Measurements from ENCODE around the gene OAF. TPM values are rescaled to one million over a fixed set of nuclear protein-coding genes. Genes with fewer than 3 reads are reported as not detected.

The OAF gene
- total RNA-seq, 2 donors from 2014 or later: 14.5 to 17.4 TPM

GRCh38 chr11:120208001-120208441 lies 2.8 kb upstream of the OAF start:
- Histone ChIP-seq H3K4me1 (replicated peaks) (peaks cover 3% of the 10 kb centered on the region), H3K4me3 (no peak overlapping the region), H3K27me3 (replicated peaks; ENCODE audit: insufficient read depth) (no peaks in the 10 kb centered on the region), H3K9me3 (no peaks in the 10 kb centered on the region), H3K27ac (no peak overlapping the region), H3K36me3 (no peaks in the 10 kb centered on the region)
- 43% methylated on average over 13 of the region's 13 CpGs for WGBS
- DNase-seq (ENCODE audit: low spot score): no peak
- intact Hi-C loops (cut with DNase I): no loop called here
- TF ChIP-seq CTCF (IDR thresholded peaks at IDR 0.05) (no peak), POLR2AphosphoS5 (IDR thresholded peaks at IDR 0.05) (no peak), POLR2A (IDR thresholded peaks at IDR 0.05) (no peak)

- no peak overlapping the region for H3K4me3 ChIP-seq
These were observed 2.1 kb upstream of the OAF start for GRCh38 chr11:120208777-120209176.

DNA sequence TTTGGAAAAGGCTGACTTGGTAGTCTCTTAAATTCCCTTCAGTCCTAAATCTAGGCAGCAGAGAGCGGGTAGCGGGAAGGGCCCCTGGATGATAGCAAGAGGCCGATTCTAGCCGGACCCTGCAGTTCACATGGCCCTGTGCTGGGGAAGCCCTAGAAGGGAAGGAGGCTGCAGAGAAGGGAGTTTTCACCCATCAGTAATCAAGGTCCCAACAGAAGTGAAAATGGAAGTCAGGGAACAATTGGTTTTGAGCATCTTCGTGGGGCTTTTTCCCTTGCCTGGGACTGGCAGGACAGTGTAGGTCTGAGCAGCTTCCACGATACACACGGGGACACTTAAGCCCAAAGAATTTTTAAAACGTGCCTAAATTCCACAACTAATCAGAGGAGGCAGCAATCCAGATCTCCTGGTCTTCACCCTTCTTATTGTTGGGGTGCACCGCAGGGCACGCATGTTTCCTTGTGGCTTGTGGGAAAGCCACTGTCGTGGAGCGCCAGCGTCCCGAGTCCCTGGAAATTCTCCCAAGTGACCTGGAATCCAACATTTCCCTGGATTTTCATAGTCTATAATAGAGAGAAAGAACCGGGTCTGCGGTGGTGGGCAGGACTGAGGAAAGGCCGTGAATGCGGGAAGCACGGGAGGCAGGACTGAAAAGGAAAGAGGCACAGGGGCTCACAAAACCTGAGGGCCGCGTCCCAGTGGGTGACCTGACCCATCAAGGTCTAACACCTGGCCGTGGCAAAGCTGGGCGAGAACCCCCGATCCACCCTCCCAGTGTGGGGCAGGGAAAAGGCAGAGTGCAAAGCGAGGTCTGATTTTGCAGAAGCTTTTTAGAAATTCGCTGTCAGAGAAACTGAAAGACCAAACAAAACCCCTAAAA lies 846 bp upstream of the OAF start:
- 14% methylated on average over 26 of the region's 26 CpGs for WGBS
- Histone ChIP-seq H3K4me3 (peak overlapping the region; percentile 58 to 62), H3K9me3 (no peaks in the 10 kb centered on the region), H3K4me1 (replicated peaks) (peaks cover 3% of the 10 kb centered on the region), H3K27me3 (replicated peaks; ENCODE audit: insufficient read depth) (no peaks in the 10 kb centered on the region), H3K27ac (peak overlapping the region; percentile 66 to 71), H3K36me3 (no peaks in the 10 kb centered on the region)
- TF ChIP-seq POLR2A (IDR thresholded peaks at IDR 0.05) (no peak), POLR2AphosphoS5 (IDR thresholded peaks at IDR 0.05) (no peak)
- intact Hi-C loops (cut with DNase I): no loop called here
- DNase-seq (ENCODE audit: low spot score): no peak

More at GRCh38 chr11:120208777-120209176, 2.1 kb upstream of the OAF start:
- no peak for DNase-seq (ENCODE audit: low spot score)
- Histone ChIP-seq H3K9me3 (no peaks in the 10 kb centered on the region), H3K27me3 (replicated peaks; ENCODE audit: insufficient read depth) (no peaks in the 10 kb centered on the region), H3K4me1 (replicated peaks) (peaks cover 3% of the 10 kb centered on the region), H3K27ac (no peak overlapping the region), H3K36me3 (no peaks in the 10 kb centered on the region)
- WGBS: 68% methylated on average over 6 of the region's 6 CpGs
- intact Hi-C loops (cut with DNase I): no loop called here
- TF ChIP-seq POLR2A (IDR thresholded peaks at IDR 0.05) (no peak), POLR2AphosphoS5 (IDR thresholded peaks at IDR 0.05) (no peak), CTCF (IDR thresholded peaks at IDR 0.05) (no peak)

GRCh38 chr11:120211522-120212258 lies 858 bp downstream of the OAF start:
- intact Hi-C loops (cut with DNase I): no loop called here
- Histone ChIP-seq H3K36me3 (no peaks in the 10 kb centered on the region), H3K9me3 (no peaks in the 10 kb centered on the region), H3K4me1 (replicated peaks) (peaks cover 3% of the 10 kb centered on the region), H3K27ac (peak overlapping the region; percentile 66 to 71), H3K4me3 (peak overlapping the region; percentile 58 to 62), H3K27me3 (replicated peaks; ENCODE audit: insufficient read depth) (no peaks in the 10 kb centered on the region)
- TF ChIP-seq POLR2AphosphoS5 (IDR thresholded peaks at IDR 0.05) (no peak), CTCF (IDR thresholded peaks at IDR 0.05) (no peak)
- DNase-seq (ENCODE audit: low spot score): no peak
- 25% methylated on average over 14 of the region's 18 CpGs for WGBS

- Histone ChIP-seq H3K4me1 (replicated peaks) (peaks cover 3% of the 10 kb centered on the region), H3K4me3 (peak overlapping the region; percentile 58 to 62), H3K9me3 (no peaks in the 10 kb centered on the region), H3K27ac (peak overlapping the region; percentile 66 to 71), H3K36me3 (no peaks in the 10 kb centered on the region), H3K27me3 (replicated peaks; ENCODE audit: insufficient read depth) (no peaks in the 10 kb centered on the region)
- DNase-seq (ENCODE audit: low spot score): no peak
- intact Hi-C loops (cut with DNase I): no loop called here
- TF ChIP-seq POLR2A (IDR thresholded peaks at IDR 0.05): no peak
- no peak for TF ChIP-seq POLR2AphosphoS5 (IDR thresholded peaks at IDR 0.05)
- no peak for TF ChIP-seq CTCF (IDR thresholded peaks at IDR 0.05)
- 61% methylated on average over 12 of the region's 13 CpGs for WGBS
These were observed 1.5 kb downstream of the OAF start for GRCh38 chr11:120212259-120212878.
